Activated CD4-positive, alpha-beta T cell treated with anti-CD3 and anti-CD28 coated beads, Interleukin-2, Interleukin-4, amounts not matched to agents 100 ng/mL and 50 ng/mL, durations not matched to agents 16 hours and 8 hours (primary cell): ENCODE data around the gene FIGNL2.

Experiments
- DNase-seq: peaks from one replicate; pipeline ENCODE4 v3.0.0-alpha.2; 2020; ENCODE audit warnings: low spot score

FIGNL2 gene

GRCh38 chr12:51874000-51874399 is 25.5 kb upstream of the FIGNL2 start:
- DNase-seq: no peak

DNA sequence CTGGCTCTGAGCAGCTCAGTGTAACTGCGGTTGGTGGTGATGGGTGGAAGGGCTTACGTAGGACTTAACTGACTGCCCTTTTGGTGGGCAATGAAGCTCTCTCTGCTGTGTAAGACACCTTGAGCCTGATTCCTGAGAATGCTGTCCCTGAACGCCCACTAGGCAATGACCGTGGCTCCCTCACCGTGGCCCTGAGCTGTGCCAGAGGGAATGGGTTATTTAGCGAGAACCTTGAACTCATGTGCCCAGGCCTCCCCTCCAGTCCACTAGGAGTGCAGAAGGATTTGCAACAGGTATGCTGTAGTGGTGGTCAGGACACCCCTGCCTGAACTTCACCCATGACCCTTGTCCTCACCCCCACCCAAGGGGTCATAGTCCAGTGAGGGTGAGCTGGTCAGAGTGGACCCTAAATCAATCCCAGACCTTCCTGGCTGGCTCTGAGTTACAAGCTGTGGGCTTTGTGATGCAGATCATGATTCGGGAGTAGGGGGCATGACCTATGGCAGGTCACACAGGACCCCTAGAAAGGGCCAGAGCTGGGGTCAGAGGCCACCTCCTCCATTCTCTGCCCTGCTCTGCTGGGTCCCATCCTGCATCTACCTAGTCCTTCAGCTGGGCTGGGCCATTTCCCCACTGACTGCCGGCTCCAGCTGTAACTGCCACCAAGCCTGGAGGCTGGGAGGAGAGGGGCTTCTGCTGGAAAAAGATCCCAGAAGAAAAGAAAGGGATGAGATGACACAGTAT is 24.9 kb upstream of the FIGNL2 start:
- no peak for DNase-seq

GRCh38 chr12:51872689-51872981 is 24.1 kb upstream of the FIGNL2 start:
- no peak for DNase-seq

GRCh38 chr12:51871918-51872688 is 23.6 kb upstream of the FIGNL2 start:
- no peak for DNase-seq

GRCh38 chr12:51871126-51871525 is 22.6 kb upstream of the FIGNL2 start:
- no peak for DNase-seq

DNA sequence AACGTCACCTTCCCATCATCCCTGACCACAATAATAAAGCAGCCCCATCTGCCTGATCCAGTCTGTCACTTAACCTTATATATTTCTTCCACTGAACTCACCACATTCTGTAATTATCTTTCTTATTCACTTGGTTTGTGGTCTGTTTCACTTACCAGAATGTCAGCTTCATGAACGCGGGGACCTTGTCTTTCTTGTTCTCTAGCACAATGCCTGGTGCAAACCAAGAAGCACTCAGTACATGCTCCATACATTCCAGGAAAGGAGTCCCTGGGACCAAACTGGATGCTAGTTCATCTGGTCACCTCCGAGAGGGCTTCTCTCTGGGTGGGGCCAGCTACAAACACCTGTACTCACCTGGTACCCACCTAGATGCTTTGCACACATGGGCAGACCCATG is 22.0 kb upstream of the FIGNL2 start:
- DNase-seq: no peak

DNA sequence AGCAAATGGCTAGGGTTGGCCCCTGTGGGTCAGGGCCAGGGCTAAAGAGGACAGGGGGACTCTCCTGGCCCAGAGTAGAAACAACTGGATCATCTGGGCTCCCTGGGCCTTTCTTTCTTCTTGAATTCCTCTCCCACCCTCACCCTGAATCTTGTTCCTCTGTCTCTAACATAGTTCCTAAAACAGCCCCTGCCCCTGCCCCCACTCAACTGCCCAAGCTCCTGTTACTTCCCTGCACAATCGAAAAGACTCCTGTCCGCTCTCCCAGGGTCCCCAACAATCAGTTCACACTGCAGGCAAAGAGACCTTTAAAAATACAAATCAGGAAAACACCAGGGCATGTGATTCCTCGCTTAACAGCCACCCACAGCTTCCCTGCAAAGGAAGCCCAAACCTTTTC is 21.4 kb upstream of the FIGNL2 start:
- DNase-seq: no peak

- no peak for DNase-seq
Observed at GRCh38 chr12:51869496-51869865, 21.0 kb upstream of the FIGNL2 start.

GRCh38 chr12:51868821-51869495 is 20.4 kb upstream of the FIGNL2 start:
- DNase-seq: no peak

- DNase-seq: no peak
Observed at GRCh38 chr12:51867796-51868428, 19.4 kb upstream of the FIGNL2 start.

- no peak for DNase-seq
Observed at GRCh38 chr12:51867371-51867770, 18.9 kb upstream of the FIGNL2 start.

- DNase-seq: no peak
Observed at GRCh38 chr12:51866762-51867161, 18.2 kb upstream of the FIGNL2 start.

- DNase-seq: no peak
Observed at GRCh38 chr12:51866324-51866723, 17.8 kb upstream of the FIGNL2 start.

- DNase-seq: no peak
Observed at GRCh38 chr12:51865757-51866270, 17.3 kb upstream of the FIGNL2 start.

DNA sequence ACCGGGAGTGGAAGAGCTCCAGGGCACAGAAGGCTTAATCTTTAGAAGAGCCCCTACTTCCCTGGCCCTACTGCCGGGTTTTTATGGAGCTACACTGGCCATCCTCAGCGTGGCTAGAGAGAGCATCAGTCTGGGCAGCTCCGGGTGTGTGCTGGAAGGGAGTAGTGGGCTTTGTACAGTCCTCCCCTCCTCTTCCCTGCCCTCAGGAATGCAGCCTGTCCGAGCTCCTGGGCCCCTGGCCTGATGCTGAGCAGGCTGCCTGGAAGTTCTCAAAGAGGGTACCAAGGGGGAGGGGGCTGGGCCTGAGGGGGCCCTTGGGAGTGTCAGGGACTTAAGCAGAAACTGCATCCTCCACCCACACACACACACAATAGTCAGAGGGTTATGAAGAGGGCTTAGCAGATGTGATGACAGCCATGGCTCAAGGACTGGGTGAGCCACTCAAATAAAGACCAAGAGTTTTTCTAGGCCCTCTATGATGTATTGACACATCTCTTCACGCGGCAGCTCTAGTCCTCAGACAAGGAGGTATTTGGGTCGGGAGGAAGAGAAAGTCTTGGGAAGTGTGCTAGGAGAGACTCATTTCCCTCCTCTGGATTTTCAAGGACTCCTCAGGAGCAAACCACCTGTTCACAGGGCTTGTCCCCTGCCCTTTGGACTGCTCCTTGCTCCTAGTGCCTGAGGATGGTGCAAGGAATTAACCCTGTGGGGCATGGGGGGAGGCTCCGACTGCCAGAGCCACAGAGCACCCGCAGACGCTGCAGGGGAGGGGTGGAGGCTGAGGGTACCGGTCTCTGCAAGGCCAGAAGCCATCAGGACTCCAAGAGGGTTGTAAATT is 16.5 kb upstream of the FIGNL2 start:
- DNase-seq: no peak

- no peak for DNase-seq
Observed at GRCh38 chr12:51863933-51864832, 15.7 kb upstream of the FIGNL2 start.

DNA sequence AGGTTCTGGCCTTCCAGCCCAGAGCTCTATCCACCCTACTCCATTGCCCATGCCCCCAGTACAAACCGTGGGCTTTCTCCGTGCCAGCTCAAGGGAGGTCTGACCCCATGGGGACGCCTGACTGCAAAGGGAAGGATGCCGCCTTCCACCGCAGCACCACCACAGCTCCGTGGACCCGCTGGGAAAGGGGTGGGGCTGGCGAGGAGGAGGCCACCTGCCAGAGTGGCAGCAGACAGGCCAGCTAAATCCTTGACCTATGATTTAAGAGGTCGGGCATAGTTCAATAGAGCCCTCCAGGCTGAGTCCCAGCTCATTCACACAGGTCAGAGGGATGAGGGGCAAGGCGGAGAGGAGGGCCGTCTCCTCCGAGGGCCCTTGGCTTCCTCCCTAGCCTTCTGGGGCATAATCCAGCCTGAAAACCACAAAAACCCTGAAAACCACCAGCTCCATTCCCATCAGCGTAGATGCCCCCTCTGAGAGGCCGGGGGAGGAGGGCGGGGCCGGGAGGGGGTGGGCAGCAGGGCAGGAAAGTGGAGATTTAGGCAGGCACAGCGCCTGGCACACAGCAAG is 14.9 kb upstream of the FIGNL2 start:
- DNase-seq: no peak

DNA sequence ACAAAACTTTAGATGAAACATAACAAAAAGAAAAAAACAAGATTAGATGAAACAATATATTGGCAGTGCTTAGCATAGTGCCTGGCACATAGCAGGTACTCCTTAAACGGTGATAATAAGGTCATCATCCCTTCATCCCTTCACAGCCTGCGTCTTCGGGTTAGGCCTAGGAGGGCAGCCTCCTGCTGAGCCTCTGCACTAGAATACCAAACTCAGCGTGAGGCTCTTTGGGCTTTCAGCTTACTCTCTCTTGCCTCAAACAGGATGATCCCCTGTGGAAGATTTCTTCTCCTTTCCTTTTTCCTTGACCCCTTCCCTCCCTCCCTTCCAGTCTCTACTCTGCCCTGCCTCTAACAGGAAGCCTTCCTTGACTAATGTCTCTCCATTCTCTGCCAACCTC is 14.4 kb upstream of the FIGNL2 start:
- no peak for DNase-seq

DNA sequence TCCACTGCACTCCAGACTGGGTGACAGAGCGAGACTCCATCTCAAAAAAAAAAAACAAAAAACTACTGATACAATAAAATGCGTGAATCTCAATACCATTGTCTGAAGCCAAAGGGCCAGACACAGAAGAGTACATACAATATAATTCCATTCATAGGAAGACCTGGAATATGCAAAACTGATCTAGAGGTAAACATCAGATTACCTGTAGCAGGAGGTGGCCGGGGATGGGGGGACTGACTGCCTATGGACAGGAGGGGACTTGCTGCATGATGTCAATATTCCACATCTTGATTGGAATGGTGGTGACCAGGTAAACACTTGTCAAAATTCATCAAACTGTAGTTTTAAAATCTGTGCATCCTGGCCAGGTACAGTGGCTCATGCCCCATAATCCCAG is 12.5 kb upstream of the FIGNL2 start:
- DNase-seq: no peak
